Fibroblast of the conjunctiva (primary cell): ENCODE results near the gene MCAM.

Source experiments
- DNase-seq: peaks from one replicate; pipeline ENCODE4 v3.0.0-alpha.2; 2010; ENCODE audit warnings: low read depth

Gene MCAM

GRCh38 chr11:119329320-119329719 is 12.4 kb upstream of the MCAM start:
- DNase-seq = no peak

GRCh38 chr11:119324189-119324588 is 7.3 kb upstream of the MCAM start:
- DNase-seq = no peak

GRCh38 chr11:119323532-119324033 is 6.7 kb upstream of the MCAM start:
- no peak for DNase-seq

GRCh38 chr11:119322921-119323531 is 6.1 kb upstream of the MCAM start:
- DNase-seq = no peak

GRCh38 chr11:119322360-119322739 is 5.4 kb upstream of the MCAM start:
- no peak for DNase-seq

GRCh38 chr11:119320776-119321524 is 4.0 kb upstream of the MCAM start:
- DNase-seq = no peak

- DNase-seq = no peak
These were observed 3.4 kb upstream of the MCAM start for GRCh38 chr11:119320240-119320775.

- DNase-seq = no peak
These were observed 2.8 kb upstream of the MCAM start for GRCh38 chr11:119319700-119320239.

- DNase-seq = no peak
These were observed 2.3 kb upstream of the MCAM start for GRCh38 chr11:119319136-119319699.

- no peak for DNase-seq
These were observed 1.6 kb upstream of the MCAM start for GRCh38 chr11:119318240-119319135.

- no peak for DNase-seq
These were observed 786 bp upstream of the MCAM start for GRCh38 chr11:119317592-119318239.

GRCh38 chr11:119316016-119316728 is 758 bp downstream of the MCAM start:
- no peak for DNase-seq

GRCh38 chr11:119315131-119316015 is 1.6 kb downstream of the MCAM start:
- DNase-seq = no peak

GRCh38 chr11:119314726-119315125 is 2.2 kb downstream of the MCAM start:
- DNase-seq = no peak

- no peak for DNase-seq
These were observed 6.3 kb downstream of the MCAM start for GRCh38 chr11:119310682-119311052.

GRCh38 chr11:119309953-119310681 is 6.8 kb downstream of the MCAM start:
- DNase-seq = no peak

- DNase-seq = no peak
These were observed 7.5 kb downstream of the MCAM start for GRCh38 chr11:119309411-119309810.

GRCh38 chr11:119307974-119308373 is 9.0 kb downstream of the MCAM start:
- no peak for DNase-seq

GRCh38 chr11:119307219-119307618 is 9.7 kb downstream of the MCAM start:
- DNase-seq = no peak
